T-cell (primary cell): ENCODE measurements around the gene DYRK4. TPM values are rescaled to one million over a fixed set of nuclear protein-coding genes. Genes with fewer than 3 reads are reported as not detected.

Experiments used
- ATAC-seq, 4 experiments: fragments of 200-7000 bp in 3 of 4; fragments of 150-1000 bp in 1 of 4; cut with Tn5 transposase; replicated peaks in 1 of 4; 1 replicate in 3 of 4; 2 replicates in 1 of 4; pipeline ENCODE4 v1.10.0; 2021; ENCODE audit warnings: moderate library complexity in 3 of 4, mild to moderate bottlenecking in 2 of 4, moderate number of reproducible peaks in 1 of 4
- CTCF ChIA-PET, 2 donors: fragments of 300-600 bp; sonication (Branson Sonifier 250); formaldehyde crosslinking; loops; one replicate each; lab custom pipeline; 2022; ENCODE audit warnings: antibody characterized with exemption in 2 of 2; lab: Charles Lee
- POLR2A ChIA-PET, 2 donors: fragments of 300-600 bp; sonication (Branson Sonifier 250); formaldehyde crosslinking; loops; one replicate each; lab custom pipeline; 2022; ENCODE audit warnings: antibody characterized with exemption in 2 of 2; lab: Charles Lee
- DNase-seq, 35 experiments: peaks; one replicate each; pipeline versions ENCODE4 v3.0.0 to v3.0.0-alpha.2; 2013 to 2023
- H3K27ac ChIP-seq: one replicate; pipeline ENCODE4 v1.5.1; 2013; ENCODE audit warnings: low read length
- H3K27me3 ChIP-seq, 2 experiments: replicated peaks in 1 of 2; 1 replicate in 1 of 2; 2 replicates in 1 of 2; pipeline versions ENCODE4 v1.6.1 to v1.7.0; 2013; ENCODE audit warnings: low read length in 1 of 2, mixed read lengths in 1 of 2; ENCODE audit not compliant: control insufficient read depth in 2 of 2, insufficient read depth in 2 of 2; ENCODE audit errors: extremely low read depth in 1 of 2
- H3K36me3 ChIP-seq, 2 donors: 1 replicate in 1 of 2; 2 replicates in 1 of 2; pipeline versions ENCODE4 v1.6.1 to v1.7.0; 2013; ENCODE audit warnings: low read length in 1 of 2; ENCODE audit not compliant: control insufficient read depth in 2 of 2, insufficient read depth in 1 of 2; ENCODE audit errors: extremely low read depth in 1 of 2
- H3K4me1 ChIP-seq, 2 experiments: 1 replicate in 1 of 2; 2 replicates in 1 of 2; pipeline versions ENCODE4 v1.6.1 to v1.7.0; 2013; ENCODE audit warnings: low read length in 2 of 2, mixed read lengths in 1 of 2; ENCODE audit not compliant: insufficient read depth in 2 of 2, control insufficient read depth in 1 of 2; ENCODE audit errors: extremely low read depth in 1 of 2
- H3K4me3 ChIP-seq, 2 donors: 1 replicate in 1 of 2; 2 replicates in 1 of 2; pipeline versions ENCODE4 v1.5.1 to v1.7.0; 2013; ENCODE audit warnings: mild to moderate bottlenecking in 2 of 2, low read length in 1 of 2, moderate library complexity in 1 of 2; ENCODE audit not compliant: control insufficient read depth in 1 of 2; ENCODE audit errors: extremely low read depth in 1 of 2
- H3K9me3 ChIP-seq: 2 replicates; pipeline ENCODE4 v1.7.0; 2013
- H3K27ac Mint-ChIP-seq, 2 donors: one replicate each; pipeline ENCODE4 v1.8.0; 2020 to 2021; ENCODE audit warnings: mild to moderate bottlenecking in 2 of 2, mixed read lengths in 2 of 2
- H3K27me3 Mint-ChIP-seq, 2 donors: one replicate each; pipeline ENCODE4 v1.8.0; 2021 to 2022; ENCODE audit warnings: mixed read lengths in 2 of 2
- H3K36me3 Mint-ChIP-seq: one replicate; pipeline ENCODE4 v1.8.0; 2021; ENCODE audit warnings: mixed read lengths
- H3K4me1 Mint-ChIP-seq, 3 donors: one replicate each; pipeline ENCODE4 v1.8.0; 2020 to 2022; ENCODE audit warnings: mixed read lengths in 3 of 3, mild to moderate bottlenecking in 1 of 3
- H3K4me3 Mint-ChIP-seq, 3 donors: one replicate each; pipeline ENCODE4 v1.8.0; 2020 to 2022; ENCODE audit warnings: mild to moderate bottlenecking in 3 of 3, mixed read lengths in 3 of 3, moderate library complexity in 3 of 3
- H3K9me3 Mint-ChIP-seq, 3 donors: one replicate each; pipeline ENCODE4 v1.8.0; 2020 to 2022; ENCODE audit warnings: mixed read lengths in 3 of 3
- WGBS: methylation state at CpG from one replicate; pipeline ENCODE4 v1.1.5; 2013; ENCODE audit warnings: missing lambda C conversion rate; ENCODE audit not compliant: insufficient coverage; 5-methylcytosine and 5-hydroxymethylcytosine counted together
- total RNA-seq, 35 experiments: library from RNA in 6 of 35; stranded (reverse) in 6 of 35; fragments of 120-200 nt in 1 of 35; gene quantifications; one replicate each; pipeline versions ENCODE4 v1.2.1 to v1.2.4 and lab custom pipeline; 2013 to 2026

The DYRK4 gene
- total RNA-seq, 5 donors from 2014 or later (not counting 1 experiment from before 2014, with no cell fraction given): 11.0 to 24.8 (median 17.6) TPM

GRCh38 chr12:4595881-4596280, 33.9 kb downstream of the DYRK4 start:
- Mint-ChIP-seq H3K36me3 (no peaks in the 10 kb centered on the region), H3K27me3 (peaks cover 0 to 2% of the 10 kb centered on the region in 2 donors), H3K9me3 (no peaks in the 10 kb centered on the region), H3K4me1 (no peaks in the 10 kb centered on the region), H3K4me3 (no peak overlapping the region), H3K27ac (no peak overlapping the region)
- no peak overlapping the region for H3K27ac ChIP-seq
- no peaks in the 10 kb centered on the region for H3K36me3 ChIP-seq
- H3K4me1 ChIP-seq: no peaks in the 10 kb centered on the region
- 97% methylated on average over 3 of the region's 6 CpGs for WGBS
- H3K9me3 ChIP-seq: no peaks in the 10 kb centered on the region
- CTCF ChIA-PET: no interaction called here
- peaks cover 0 to 10% of the 10 kb centered on the region in 2 experiments for H3K27me3 ChIP-seq
- ATAC-seq: no peak
- no peak overlapping the region for H3K4me3 ChIP-seq
- no peak for DNase-seq
- POLR2A ChIA-PET: interaction anchor here in 1 of 2 donors (0.7 kb wide), 1 partner anchor 55 kb away, joined by 3 read pairs; no protein-coding TSS in a partner anchor

GRCh38 chr12:4603421-4603820, 41.4 kb downstream of the DYRK4 start:
- Histone ChIP-seq H3K4me1 (peaks cover 0 to 2% of the 10 kb centered on the region in 2 experiments), H3K27me3 (no peaks in the 10 kb centered on the region), H3K27ac (no peak overlapping the region), H3K36me3 (no peaks in the 10 kb centered on the region), H3K4me3 (no peak overlapping the region), H3K9me3 (no peaks in the 10 kb centered on the region)
- no peaks in the 10 kb centered on the region for H3K9me3 Mint-ChIP-seq
- ChIA-PET POLR2A (no interaction called here), CTCF (interaction anchor here in 1 of 2 donors (0.8 kb wide), 1 partner anchor 9 kb away, joined by 3 read pairs; no protein-coding TSS in a partner anchor)
- H3K27me3 Mint-ChIP-seq: peaks cover 3 to 8% of the 10 kb centered on the region in 2 donors
- peaks cover 14 to 32% (median 30%) of the 10 kb centered on the region in 3 donors for H3K4me1 Mint-ChIP-seq
- WGBS: 68% methylated on average over 6 of the region's 7 CpGs
- no peak for ATAC-seq
- no peak overlapping the region for H3K27ac Mint-ChIP-seq
- no peak overlapping the region for H3K4me3 Mint-ChIP-seq
- H3K36me3 Mint-ChIP-seq: peaks cover 5% of the 10 kb centered on the region
- no peak for DNase-seq

- H3K4me1 ChIP-seq: peaks cover 0 to 2% of the 10 kb centered on the region in 2 experiments
- WGBS: no CpG with 5 or more reads among the region's 1 CpG
- peaks cover 8% of the 10 kb centered on the region for H3K36me3 Mint-ChIP-seq
- DNase-seq (no peak), ATAC-seq (no peak)
- no peaks in the 10 kb centered on the region for H3K27me3 ChIP-seq
- no peaks in the 10 kb centered on the region for H3K36me3 ChIP-seq
- H3K4me3 ChIP-seq: no peak overlapping the region
- POLR2A ChIA-PET: no interaction called here
- no peak overlapping the region for H3K27ac Mint-ChIP-seq
- no peak overlapping the region for H3K27ac ChIP-seq
- H3K9me3 ChIP-seq: no peaks in the 10 kb centered on the region
- H3K27me3 Mint-ChIP-seq: peaks cover 3 to 8% of the 10 kb centered on the region in 2 donors
- no peak overlapping the region for H3K4me3 Mint-ChIP-seq
- peaks cover 19 to 35% (median 31%) of the 10 kb centered on the region in 3 donors for H3K4me1 Mint-ChIP-seq
- CTCF ChIA-PET: interaction anchor here (0.8 to 2.1 kb wide), 4 partner anchors 8 to 245 kb away, joined by 3 to 9 read pairs (median 4); partner anchors contain the start of genes AKAP3 (in 1 of the 2) and NDUFA9 (in 1 of the 2)
- H3K9me3 Mint-ChIP-seq: no peaks in the 10 kb centered on the region
Measured at GRCh38 chr12:4603946-4604345, 41.9 kb downstream of the DYRK4 start.

- no peaks in the 10 kb centered on the region for H3K9me3 ChIP-seq
- peaks cover 0 to 2% of the 10 kb centered on the region in 2 experiments for H3K4me1 ChIP-seq
- H3K4me3 ChIP-seq: peak overlapping the region; percentile 85 to 98
- H3K27me3 ChIP-seq: no peaks in the 10 kb centered on the region
- DNase-seq: peak; percentile 52 to 85 (median 69)
- Mint-ChIP-seq H3K4me3 (peak overlapping the region; percentile 95 to 99 (median 95)), H3K36me3 (peaks cover 13% of the 10 kb centered on the region), H3K27ac (peak overlapping the region; percentile 89 to 96), H3K9me3 (no peaks in the 10 kb centered on the region), H3K4me1 (peaks cover 24 to 39% (median 31%) of the 10 kb centered on the region in 3 donors), H3K27me3 (peaks cover 3 to 8% of the 10 kb centered on the region in 2 donors)
- ChIA-PET CTCF (interaction anchor here (1.2 to 2.1 kb wide), 3 partner anchors 39 to 244 kb away, joined by 3 to 9 read pairs (median 4); partner anchors contain the start of genes AKAP3 (in 1 of the 2) and NDUFA9 (in 1 of the 2)), POLR2A (interaction anchor here in 1 of 2 donors (0.7 kb wide), 1 partner anchor 823 kb away, joined by 7 read pairs; no protein-coding TSS in a partner anchor)
- WGBS: 0% methylated on average over 15 of the region's 25 CpGs
- H3K36me3 ChIP-seq: peaks cover 0 to under 1% of the 10 kb centered on the region in 2 donors
- H3K27ac ChIP-seq: peak overlapping the region; percentile 15
- ATAC-seq: peak; percentile 95 to 97 (median 96)
Measured at GRCh38 chr12:4604684-4605193, 42.7 kb downstream of the DYRK4 start.

GRCh38 chr12:4607056-4607455, 45.0 kb downstream of the DYRK4 start:
- H3K4me3 Mint-ChIP-seq: peak overlapping the region in 1 of 3 donors; percentile 21
- no CpG with 5 or more reads among the region's 3 CpGs for WGBS
- no peak for ATAC-seq
- peaks cover 3 to 8% of the 10 kb centered on the region in 2 donors for H3K27me3 Mint-ChIP-seq
- ChIA-PET POLR2A (no interaction called here), CTCF (no interaction called here)
- Histone ChIP-seq H3K4me3 (no peak overlapping the region), H3K27me3 (no peaks in the 10 kb centered on the region), H3K27ac (no peak overlapping the region), H3K4me1 (peaks cover 0 to 2% of the 10 kb centered on the region in 2 experiments), H3K36me3 (peaks cover 0 to 13% of the 10 kb centered on the region in 2 donors), H3K9me3 (no peaks in the 10 kb centered on the region)
- H3K4me1 Mint-ChIP-seq: peaks cover 25 to 39% (median 31%) of the 10 kb centered on the region in 3 donors
- H3K9me3 Mint-ChIP-seq: no peaks in the 10 kb centered on the region
- DNase-seq: no peak
- H3K27ac Mint-ChIP-seq: no peak overlapping the region
- peaks cover 30% of the 10 kb centered on the region for H3K36me3 Mint-ChIP-seq

- no peak for DNase-seq
- peak overlapping the region in 1 of 2 donors; percentile 1 for H3K27ac Mint-ChIP-seq
- Histone ChIP-seq H3K4me1 (peaks cover 0 to 2% of the 10 kb centered on the region in 2 experiments), H3K27me3 (no peaks in the 10 kb centered on the region), H3K4me3 (no peak overlapping the region), H3K9me3 (no peaks in the 10 kb centered on the region), H3K36me3 (peaks cover 5 to 30% of the 10 kb centered on the region in 2 donors), H3K27ac (no peak overlapping the region)
- H3K36me3 Mint-ChIP-seq: peaks cover 46% of the 10 kb centered on the region
- H3K27me3 Mint-ChIP-seq: no peaks in the 10 kb centered on the region
- WGBS: no CpG with 5 or more reads among the region's 9 CpGs
- CTCF ChIA-PET: no interaction called here
- H3K4me1 Mint-ChIP-seq: peaks cover 25 to 39% (median 31%) of the 10 kb centered on the region in 3 donors
- H3K4me3 Mint-ChIP-seq: no peak overlapping the region
- ATAC-seq: no peak
- H3K9me3 Mint-ChIP-seq: no peaks in the 10 kb centered on the region
- POLR2A ChIA-PET: no interaction called here
Measured at GRCh38 chr12:4609071-4609470, 47.1 kb downstream of the DYRK4 start.
